Activated CD8-positive, alpha-beta memory T cell treated with anti-CD3 and anti-CD28 coated beads for 36 hours (primary cell): ENCODE results near the gene UNKL. TPM values are rescaled to one million over a fixed set of nuclear protein-coding genes. Genes with fewer than 3 reads are reported as not detected.

ENCODE experiments used
- CTCF ChIA-PET: fragments of 350-600 bp; sonication (Branson Sonifier 250); formaldehyde crosslinking; loops from one replicate; lab custom pipeline; 2021; ENCODE audit warnings: antibody characterized with exemption; lab: Charles Lee
- POLR2A ChIA-PET: fragments of 350-600 bp; sonication (Branson Sonifier 250); formaldehyde crosslinking; loops from one replicate; lab custom pipeline; 2021; ENCODE audit warnings: antibody characterized with exemption; lab: Charles Lee
- total RNA-seq, 2 experiments: library from RNA; stranded (reverse); gene quantifications; one replicate each; pipeline ENCODE4 v1.2.3, GENCODE V29; 2021

UNKL gene
- total RNA-seq, 2 experiments from 2014 or later, result 35.7 to 36.0 TPM

DNA sequence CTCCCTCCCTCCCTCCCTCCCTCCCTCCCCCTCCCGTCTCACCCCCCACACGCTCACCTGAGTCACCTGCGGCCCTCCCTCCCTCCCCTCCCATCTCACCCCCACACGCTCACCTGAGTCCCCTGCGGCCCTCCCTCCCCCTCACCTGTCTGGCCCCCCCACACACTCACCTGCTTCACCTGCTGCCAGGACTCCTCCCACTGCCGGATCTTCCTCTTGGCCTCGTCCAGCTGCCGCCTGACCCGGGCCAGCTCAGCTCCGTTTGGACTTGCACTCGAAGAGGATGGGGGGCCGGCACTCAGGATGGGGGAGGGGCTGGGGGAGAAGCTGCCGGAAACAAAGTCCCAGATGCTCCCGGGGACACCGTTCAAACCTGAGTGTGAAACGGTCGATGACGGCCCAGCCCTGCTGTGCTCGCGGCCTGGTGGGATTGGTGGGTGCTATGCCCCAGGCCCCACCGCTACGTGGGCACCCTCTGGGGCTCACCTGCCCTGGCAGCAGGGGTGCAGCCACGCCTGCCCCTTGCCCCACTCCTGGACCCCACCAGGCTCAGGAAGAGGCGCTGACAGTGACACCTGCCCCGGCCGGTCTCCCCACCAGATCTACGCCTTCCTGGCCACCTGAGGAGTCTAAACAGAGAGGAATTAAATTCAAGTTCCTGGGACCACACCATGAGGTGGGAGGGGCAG is 46.9 kb downstream of the UNKL start:
- CTCF ChIA-PET, result interaction anchor here (0.6 kb wide), 1 partner anchor 79 kb away, joined by 3 read pairs; no protein-coding TSS in a partner anchor
- POLR2A ChIA-PET, result no interaction called here

DNA sequence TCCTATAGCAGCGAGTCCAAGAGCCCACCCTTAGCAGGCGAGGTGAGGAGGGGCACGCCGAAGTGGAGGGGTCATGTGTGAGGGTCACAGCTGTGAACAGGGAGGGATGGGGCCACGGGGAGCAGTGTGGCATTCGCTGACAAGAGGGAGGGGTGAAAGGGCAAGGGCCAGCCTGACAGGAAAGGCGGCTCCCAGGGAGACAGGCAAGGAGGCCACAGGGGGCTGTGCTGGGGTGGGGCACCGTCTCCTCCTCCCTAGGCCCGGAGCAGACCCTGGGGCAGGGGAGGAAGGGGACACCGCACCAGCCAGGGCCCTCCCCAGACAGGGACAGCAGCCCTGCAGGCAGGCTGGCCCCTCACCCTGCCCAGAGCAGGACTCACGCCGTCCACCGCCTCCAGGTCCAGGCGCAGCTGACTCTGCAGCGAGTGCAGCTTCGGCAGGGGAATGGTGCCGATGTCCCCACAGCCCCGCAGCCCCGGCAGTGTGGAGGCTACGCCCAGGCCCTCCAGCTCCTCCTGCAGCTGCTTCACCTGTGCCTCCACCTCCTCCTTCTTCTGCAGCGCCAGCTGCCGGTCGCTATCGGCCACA is 47.7 kb downstream of the UNKL start:
- ChIA-PET CTCF (no interaction called here), POLR2A (interaction anchor here (0.6 to 1.0 kb wide), 2 partner anchors 12 to 110 kb away, joined by 3 to 6 read pairs; no protein-coding TSS in a partner anchor)

DNA sequence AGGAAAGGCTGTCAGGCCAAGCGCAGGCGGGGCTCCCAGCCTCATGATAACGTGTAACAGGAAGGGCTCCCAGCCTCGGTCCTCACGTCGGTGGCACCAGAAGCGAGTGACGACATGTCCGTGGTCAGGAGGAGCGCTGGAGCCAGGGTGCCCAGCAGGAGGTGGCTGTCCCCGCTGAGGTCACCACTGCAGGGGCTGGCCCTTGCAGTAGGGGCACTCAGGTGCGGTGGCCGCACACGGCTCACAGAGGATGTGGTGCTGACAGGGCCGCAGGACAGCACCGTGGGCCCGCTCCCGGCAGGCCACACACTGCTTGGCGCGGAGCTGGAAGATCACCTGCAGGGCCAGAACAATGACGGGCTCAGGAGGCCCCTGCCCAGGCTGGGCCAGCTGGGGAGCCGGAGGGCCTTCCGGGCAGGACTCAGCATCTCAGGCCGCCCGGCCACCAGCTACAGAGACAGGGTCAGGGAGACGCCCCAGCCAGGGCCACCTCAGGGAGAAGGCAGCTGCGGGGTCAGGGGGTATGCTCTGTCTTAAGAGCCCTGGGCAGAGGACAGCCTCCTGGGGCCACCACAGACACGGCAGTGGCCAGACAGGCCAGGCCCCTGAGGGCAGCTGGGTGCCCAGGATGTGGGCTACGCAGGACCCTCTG is 48.3 kb downstream of the UNKL start:
- CTCF ChIA-PET, result interaction anchor here (0.7 kb wide), 1 partner anchor 12 kb away, joined by 3 read pairs; no protein-coding TSS in a partner anchor
- POLR2A ChIA-PET, result interaction anchor here (0.6 to 1.0 kb wide), 2 partner anchors 13 to 110 kb away, joined by 3 to 6 read pairs; no protein-coding TSS in a partner anchor

DNA sequence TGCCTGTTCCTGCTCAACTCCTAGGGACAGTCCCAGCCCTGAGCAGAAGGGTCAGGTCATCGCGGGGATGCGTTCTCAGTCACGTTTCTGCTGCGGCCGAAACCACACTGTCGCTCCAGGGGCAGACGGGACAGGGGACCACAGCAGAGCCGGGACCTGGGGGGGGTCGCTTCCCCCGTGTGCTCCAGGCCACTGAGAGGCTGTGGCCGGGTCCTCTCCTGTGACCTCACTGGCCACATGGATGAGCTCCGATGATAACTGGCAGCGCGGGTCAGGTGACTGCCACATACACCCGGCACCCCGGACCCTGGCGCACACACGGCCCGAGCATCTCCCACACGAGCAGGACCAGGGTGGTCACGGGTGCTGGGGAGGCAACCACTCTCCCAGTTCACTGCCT is 50.0 kb downstream of the UNKL start:
- ChIA-PET CTCF (interaction anchor here (0.6 to 3.2 kb wide), 12 partner anchors 10 to 129 kb away, joined by 3 to 25 read pairs (median 4); partner anchors contain the start of genes BAIAP3 and UQCC4), POLR2A (interaction anchor here (1.3 kb wide), 1 partner anchor 12 kb away, joined by 3 read pairs; no protein-coding TSS in a partner anchor)

- ChIA-PET POLR2A (interaction anchor here (1.3 kb wide), 1 partner anchor 13 kb away, joined by 3 read pairs; no protein-coding TSS in a partner anchor), CTCF (interaction anchor here (0.6 to 3.2 kb wide), 18 partner anchors 11 to 360 kb away, joined by 3 to 25 read pairs (median 4); partner anchors contain the start of genes BAIAP3 and UQCC4)
Measured at GRCh38 chr16:1363501-1364041, 50.9 kb downstream of the UNKL start.

- CTCF ChIA-PET, result interaction anchor here (0.8 to 3.2 kb wide), 11 partner anchors 10 to 361 kb away, joined by 3 to 25 read pairs (median 3); no protein-coding TSS in a partner anchor
- POLR2A ChIA-PET, result no interaction called here
Measured at GRCh38 chr16:1362807-1363206, 51.7 kb downstream of the UNKL start.

- CTCF ChIA-PET, result interaction anchor here (0.6 to 3.2 kb wide), 3 partner anchors 9 to 19 kb away, joined by 3 to 25 read pairs (median 6); no protein-coding TSS in a partner anchor
- POLR2A ChIA-PET, result interaction anchor here (0.7 kb wide), 1 partner anchor 243 kb away, joined by 4 read pairs; no protein-coding TSS in a partner anchor
Measured at GRCh38 chr16:1361685-1362360, 52.7 kb downstream of the UNKL start.

DNA sequence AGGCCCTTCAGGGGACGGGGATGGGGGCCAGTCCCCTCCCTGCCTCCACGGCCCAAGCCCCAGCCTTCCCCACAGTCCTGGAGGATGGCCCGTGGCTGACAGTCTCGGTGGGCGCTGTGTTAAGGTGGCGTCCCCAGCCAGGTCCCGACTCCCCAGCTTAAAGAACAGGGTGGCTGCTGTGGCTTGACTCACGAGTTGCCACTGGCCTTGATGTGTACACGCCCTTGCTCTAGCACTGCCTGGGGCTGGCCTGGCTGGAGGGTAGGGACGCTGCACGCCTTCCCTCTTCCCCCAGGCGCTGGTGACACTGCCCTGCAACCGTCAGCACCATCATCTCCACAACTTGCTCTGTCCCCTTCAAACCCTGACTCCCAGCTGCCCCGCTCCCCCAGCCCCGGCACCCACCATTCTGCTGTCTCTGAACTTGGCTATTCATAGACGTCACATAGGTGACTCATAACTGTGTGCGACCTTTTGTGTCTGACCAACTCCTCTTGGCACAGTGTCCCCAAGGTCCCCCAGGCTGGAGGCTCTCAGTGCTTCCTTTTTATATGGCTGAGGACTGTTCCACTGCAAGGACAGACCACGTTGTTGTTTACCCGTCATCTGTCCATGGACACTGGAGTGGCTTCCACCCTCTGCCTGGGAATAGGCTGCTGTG is 56.5 kb downstream of the UNKL start:
- ChIA-PET POLR2A (interaction anchor here (0.6 kb wide), 1 partner anchor 12 kb away, joined by 3 read pairs; no protein-coding TSS in a partner anchor), CTCF (interaction anchor here (0.8 kb wide), 1 partner anchor 24 kb away, joined by 3 read pairs; the partner anchor contains the start of gene BAIAP3)

- ChIA-PET POLR2A (no interaction called here), CTCF (no interaction called here)
Measured at GRCh38 chr16:1356061-1356900, 58.2 kb downstream of the UNKL start.

GRCh38 chr16:1355591-1355990 is 58.9 kb downstream of the UNKL start:
- ChIA-PET POLR2A (no interaction called here), CTCF (no interaction called here)

DNA sequence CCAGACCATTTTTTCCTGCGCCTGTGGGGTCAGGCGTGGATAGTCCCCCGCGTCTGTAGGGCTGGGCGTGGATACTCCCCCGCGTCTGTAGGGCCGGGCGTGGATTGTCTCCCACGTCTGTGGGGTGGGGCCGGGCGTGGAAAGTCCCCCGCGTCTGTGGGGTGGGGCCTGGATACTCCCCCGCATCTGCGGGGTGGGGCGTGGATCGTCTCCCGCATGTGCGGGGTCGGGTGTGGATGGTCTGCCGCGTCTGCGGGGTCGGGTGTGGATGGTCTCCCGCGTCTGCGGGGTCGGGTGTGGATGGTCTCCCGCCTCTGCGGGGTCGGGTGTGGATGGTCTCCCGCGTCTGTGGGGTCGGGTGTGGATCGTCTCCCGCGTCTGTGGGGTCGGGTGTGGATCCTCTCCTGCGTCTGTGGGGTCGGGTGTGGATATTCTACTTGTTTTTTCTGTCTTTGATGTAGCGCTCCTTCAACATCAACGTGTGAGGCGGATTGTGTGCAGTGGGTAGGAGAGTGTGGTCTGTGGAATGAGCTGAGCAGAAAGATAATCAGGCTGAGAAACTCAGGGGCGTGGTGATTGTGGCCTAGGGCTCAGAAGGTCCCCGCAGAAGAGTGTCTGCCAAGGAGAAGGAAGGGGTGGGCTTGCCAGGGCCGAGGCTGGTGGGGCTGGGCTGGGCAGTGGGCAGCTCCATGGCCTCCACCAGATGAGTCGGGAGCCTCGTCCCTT is 59.5 kb downstream of the UNKL start:
- ChIA-PET CTCF (no interaction called here), POLR2A (no interaction called here)

DNA sequence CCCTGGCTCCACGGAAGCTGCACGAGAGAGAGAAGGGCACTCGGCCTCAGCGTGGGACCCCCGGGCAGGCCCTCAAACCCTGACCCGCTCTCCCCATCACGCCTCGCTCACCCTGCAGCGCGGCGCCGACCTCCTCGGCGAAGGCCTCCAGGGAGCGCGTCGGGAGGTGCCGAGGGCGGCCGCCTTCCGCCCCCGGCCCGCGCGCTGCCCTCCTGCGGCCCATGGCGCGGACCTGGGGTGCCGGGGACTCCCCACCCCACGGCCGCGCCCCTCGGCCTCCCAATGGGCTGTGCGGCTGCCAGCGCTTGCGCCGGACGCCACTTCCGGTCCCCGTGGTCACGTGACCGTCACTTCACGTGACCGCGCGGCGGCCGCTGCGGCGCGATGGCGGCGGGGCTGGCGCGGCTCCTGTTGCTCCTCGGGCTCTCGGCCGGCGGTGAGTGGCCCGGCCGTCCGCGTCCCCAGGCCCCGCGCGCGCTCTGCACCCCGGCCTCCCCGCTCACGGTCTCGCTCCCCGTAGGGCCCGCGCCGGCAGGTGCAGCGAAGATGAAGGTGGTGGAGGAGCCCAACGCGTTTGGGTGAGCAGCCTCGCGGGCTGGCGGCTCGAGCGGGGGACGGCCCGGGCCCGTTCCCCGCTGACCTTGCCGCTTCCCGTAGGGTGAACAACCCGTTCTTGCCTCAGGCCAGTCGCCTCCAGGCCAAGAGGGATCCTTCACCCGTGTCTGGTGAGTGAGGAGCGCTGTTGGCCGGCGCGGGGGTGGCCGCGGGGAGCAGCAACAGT is 62.7 kb downstream of the UNKL start, which contains the start of the genes GNPTG and TSR3:
Gene GNPTG, plus strand, starts transcription at position 350 of the 781 bp plus-strand sequence. Its CDS starts 35 bp downstream, at position 385.
Gene TSR3, minus strand, starts transcription at position 297 of the 781 bp plus-strand sequence. Its CDS starts 74 bp downstream, at position 223.
- POLR2A ChIA-PET, result no interaction called here
- CTCF ChIA-PET, result no interaction called here

DNA sequence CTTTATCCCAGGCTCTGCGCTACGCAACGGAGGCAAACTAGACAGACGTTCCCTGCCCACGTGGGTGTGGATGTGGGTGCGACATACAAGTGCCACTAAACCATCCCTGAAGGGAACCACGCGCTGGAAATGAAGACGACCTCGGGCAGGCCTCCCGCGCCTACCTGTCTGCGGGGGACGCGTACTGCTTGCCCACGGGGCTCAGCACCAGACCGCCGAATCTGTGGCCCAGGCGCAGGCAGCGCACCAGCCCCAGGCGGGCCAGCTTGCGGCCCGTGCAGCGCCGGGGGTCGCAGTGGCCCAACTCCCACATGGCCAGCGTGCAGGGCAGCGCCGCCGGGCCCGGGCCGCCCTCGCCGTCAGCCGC is 63.3 kb downstream of the UNKL start:
- ChIA-PET POLR2A (no interaction called here), CTCF (interaction anchor here (0.6 kb wide), 1 partner anchor 1329 kb away, joined by 3 read pairs; no protein-coding TSS in a partner anchor)

GRCh38 chr16:1350691-1351090 is 63.8 kb downstream of the UNKL start:
- ChIA-PET CTCF (interaction anchor here (0.6 kb wide), 1 partner anchor 1329 kb away, joined by 3 read pairs; no protein-coding TSS in a partner anchor), POLR2A (no interaction called here)

- ChIA-PET POLR2A (interaction anchor here (0.6 kb wide), 1 partner anchor 357 kb away, joined by 3 read pairs; no protein-coding TSS in a partner anchor), CTCF (no interaction called here)
Measured at GRCh38 chr16:1349951-1350350, 64.6 kb downstream of the UNKL start.
